SH-SY5Y (cell line): Measurements from ENCODE around the gene C1QTNF8.

ENCODE experiments used
- GATA2 ChIP-seq: IDR thresholded peaks from 2 replicates; pipeline ENCODE4 v1.6.1; 2011; ENCODE audit warnings: mild to moderate bottlenecking, low read depth, low read length
- GATA3 ChIP-seq: IDR thresholded peaks from 2 replicates; pipeline ENCODE4 v1.6.1; 2011; ENCODE audit warnings: low read depth, mild to moderate bottlenecking, low read length, moderate library complexity

Gene C1QTNF8

GRCh38 chr16:1088295-1089170 is 7.5 kb downstream of the C1QTNF8 start:
- TF ChIP-seq GATA2 (no peak), GATA3 (no peak)

GRCh38 chr16:1084971-1085370 is 11.1 kb downstream of the C1QTNF8 start:
- TF ChIP-seq GATA2 (no peak), GATA3 (no peak)

- TF ChIP-seq GATA2 (no peak), GATA3 (no peak)
These were observed 12.9 kb downstream of the C1QTNF8 start for GRCh38 chr16:1082952-1083675.

- TF ChIP-seq GATA2 (no peak), GATA3 (no peak)
These were observed 13.6 kb downstream of the C1QTNF8 start for GRCh38 chr16:1082266-1082951.

GRCh38 chr16:1081734-1082265 is 14.2 kb downstream of the C1QTNF8 start:
- no peak for TF ChIP-seq GATA3
- no peak for TF ChIP-seq GATA2

- TF ChIP-seq GATA2: no peak
- no peak for TF ChIP-seq GATA3
These were observed 15.0 kb downstream of the C1QTNF8 start for GRCh38 chr16:1080801-1081733.

- TF ChIP-seq GATA2 (no peak), GATA3 (no peak)
These were observed 16.1 kb downstream of the C1QTNF8 start for GRCh38 chr16:1079786-1080525.

GRCh38 chr16:1079341-1079740 is 16.7 kb downstream of the C1QTNF8 start:
- TF ChIP-seq GATA3 (no peak), GATA2 (no peak)

- TF ChIP-seq GATA2: no peak
- TF ChIP-seq GATA3: no peak
These were observed 17.4 kb downstream of the C1QTNF8 start for GRCh38 chr16:1078579-1079021.

GRCh38 chr16:1077877-1078578 is 18.0 kb downstream of the C1QTNF8 start:
- TF ChIP-seq GATA2 (no peak), GATA3 (no peak)

GRCh38 chr16:1076801-1077576 is 19.1 kb downstream of the C1QTNF8 start:
- TF ChIP-seq GATA3 (no peak), GATA2 (no peak)
